ENCODE results near the gene PYGO1. TPM values are rescaled to one million over a fixed set of nuclear protein-coding genes. Genes with fewer than 3 reads are reported as not detected.

Gene PYGO1
- total and polyA plus RNA-seq, 2 of the 4 experiments (the other 2 are of a cell fraction) = 3.0 to 6.6 TPM

GRCh38 chr15:55518641-55519040 lies 69.5 kb downstream of the PYGO1 start:
- H3K9me3 ChIP-seq (ENCODE audit: control insufficient read depth, insufficient read depth, low read length) = no peaks in the 10 kb centered on the region
- ChIA-PET CTCF (interaction anchor here (0.7 kb wide), 1 partner anchor 107 kb away, joined by 3 read pairs; no protein-coding TSS in a partner anchor), POLR2A (ENCODE audit: unreplicated experiment) (no interaction called here)
- no peak overlapping the region for H3K4ac ChIP-seq (ENCODE audit: low read depth, low read length)
- no peaks in the 10 kb centered on the region for H3K9me1 ChIP-seq (ENCODE audit: insufficient read depth, low read length)
- no peak overlapping the region for H4K5ac ChIP-seq (ENCODE audit: low read depth, low read length)
- no peak overlapping the region for H4K8ac ChIP-seq (ENCODE audit: low read depth in 2 of 2, low read length in 2 of 2)
- no TSS peak for BruUV-seq (replicated peaks)
- H2BK15ac ChIP-seq (ENCODE audit: low read depth, low read length) = no peak overlapping the region
- ATAC-seq (ENCODE audit: low read depth) = no peak
- no peak for TF ChIP-seq USF2 (IDR thresholded peaks at IDR 0.05; ENCODE audit: low read depth, low read length)
- peak; percentile 14; the same call in 1 of the 2 replicates for TF ChIP-seq CTCF (conservative IDR thresholded peaks at IDR 0.05; ENCODE audit: low read depth, low read length)
- H2AK5ac ChIP-seq (ENCODE audit: low read depth, low read length) = no peak overlapping the region
- dilution Hi-C loops (cut with HindIII; ENCODE audit: low sequenced_read_pairs, unreplicated experiment) = no loop called here
- DNase-seq = no peak
- WGBS, 2 experiments (ENCODE audit: extremely low coverage in 2 of 2, insufficient read length in 1 of 2) = no CpG with 5 or more reads among the region's 2 CpGs
- H2BK5ac ChIP-seq (ENCODE audit: low read depth, low read length, poor library complexity, severe bottlenecking) = no peak overlapping the region
- no peak overlapping the region for H3K18ac ChIP-seq (ENCODE audit: low read depth, low read length)
- H3K4me2 ChIP-seq (ENCODE audit: low read depth, low read length) = no peak overlapping the region
- no peak overlapping the region for H2BK120ac ChIP-seq (ENCODE audit: low read depth, low read length)
- H2BK20ac ChIP-seq (ENCODE audit: low read depth, low read length) = no peak overlapping the region
- H3K14ac ChIP-seq (replicated peaks; ENCODE audit: low read depth, low read length) = no peak overlapping the region
- H4K91ac ChIP-seq (ENCODE audit: insufficient read depth, low read depth, low read length) = no peak overlapping the region
- no peaks in the 10 kb centered on the region for H3K36me3 ChIP-seq (ENCODE audit: control insufficient read depth, insufficient read depth, low read length)
- no peaks in the 10 kb centered on the region for H4K20me1 ChIP-seq (ENCODE audit: insufficient read depth, low read length)
- intact Hi-C loops (cut with micrococcal nuclease) = loop anchor here (10.0 kb wide), 1 partner anchor 276 kb away; no protein-coding TSS in a partner anchor
- no peak overlapping the region for H3K23ac ChIP-seq (ENCODE audit: low read depth, low read length)
- no peak overlapping the region for H2AK9ac ChIP-seq (replicated peaks; ENCODE audit: low read depth, low read length, poor library complexity)
- no peak overlapping the region for H3K9ac ChIP-seq (ENCODE audit: low read depth, low read length)
- H3K4me3 ChIP-seq (ENCODE audit: insufficient read depth, low read depth, low read length) = no peak overlapping the region
- no peak overlapping the region for H3K27ac ChIP-seq (ENCODE audit: insufficient read depth, low read length)
- no peaks in the 10 kb centered on the region for H3K4me1 ChIP-seq (ENCODE audit: control insufficient read depth, insufficient read depth, low read length)
- no peaks in the 10 kb centered on the region for H3K79me1 ChIP-seq (ENCODE audit: low read depth in 1 of 2, low read length in 2 of 2)
- H2AFZ ChIP-seq (replicated peaks; ENCODE audit: low read length, poor library complexity) = no peak overlapping the region
- in situ Hi-C loops (cut with MboI; ENCODE audit: low sequenced_read_pairs) = no loop called here
- H3K56ac ChIP-seq (ENCODE audit: extremely low read depth, insufficient read depth, low read length) = no peak overlapping the region
- H3K27me3 ChIP-seq (ENCODE audit: control insufficient read depth, insufficient read depth, low read length) = peaks cover 5% of the 10 kb centered on the region; the same call in 1 of the 2 replicates

All from IMR-90 (cell line).